Erythroblast (primary cell): ENCODE results near the gene TPRX2.
"Not testable (repeated sequence)": the region's sequence is repeated elsewhere in the genome, so short reads cannot be mapped to it uniquely, and the experiment has no call there.

Source experiments
- GATA1 ChIP-seq: IDR thresholded peaks from 2 replicates; pipeline ENCODE4 v1.6.1; 2011; ENCODE audit warnings: low read depth, mild to moderate bottlenecking, control low read depth, low read length, moderate library complexity
- POLR2A ChIP-seq: IDR thresholded peaks from 2 replicates; pipeline ENCODE4 v1.6.1; 2011; ENCODE audit warnings: mild to moderate bottlenecking, low read length

GRCh38 chr19:47909350-47909749, 50.3 kb downstream of the TPRX2 start:
- TF ChIP-seq POLR2A, GATA1: not testable (repeated sequence)
